Stimulated activated CD4-positive, alpha-beta T cell treated with anti-CD3 and anti-CD28 coated beads, Interleukin-2, amount 100 ng/mL, for 48 hours (primary cell): ENCODE results near the gene PCGF1.

Source experiments
- DNase-seq, 2 donors: peaks; one replicate each; pipeline ENCODE4 v3.0.0-alpha.2; 2020

Gene PCGF1

DNA sequence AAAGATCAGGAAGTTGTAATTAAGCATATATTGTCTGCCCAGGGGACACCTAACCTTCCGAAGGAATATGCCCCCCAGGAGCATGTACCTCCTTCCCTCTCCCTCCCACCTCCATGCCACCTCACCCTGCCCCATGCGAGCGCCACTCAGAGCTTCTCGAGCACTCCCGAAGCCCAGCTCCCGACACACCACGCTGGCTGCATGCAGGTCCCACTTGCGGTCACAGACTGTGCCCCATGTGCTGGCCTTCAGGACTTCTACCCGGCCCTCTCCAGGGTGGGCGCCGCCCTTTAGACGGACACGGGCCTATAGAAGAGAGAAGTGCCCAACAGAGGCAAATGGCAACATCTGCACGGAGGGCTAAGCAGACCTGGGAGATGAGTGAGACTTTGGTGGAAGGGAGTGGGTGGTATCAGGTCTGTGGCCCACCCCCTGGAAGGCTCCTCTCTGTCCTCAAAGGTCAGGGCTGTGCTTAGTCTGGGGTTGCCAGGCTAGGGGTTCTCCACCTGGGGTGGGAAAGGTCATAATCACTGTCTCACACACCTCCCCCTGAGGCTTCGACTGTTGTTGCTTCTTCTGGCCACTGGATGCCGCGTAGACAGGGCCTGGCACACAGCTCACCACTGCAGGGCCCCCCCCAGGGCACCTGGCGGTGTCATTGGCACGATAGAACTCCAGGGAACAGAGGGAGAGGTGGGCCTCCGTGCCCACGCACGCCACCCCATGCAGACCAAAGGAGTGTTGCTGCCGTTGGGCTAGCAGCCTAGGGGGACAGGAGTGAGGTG is 28.9 kb upstream of the PCGF1 start:
- DNase-seq, result no peak

DNA sequence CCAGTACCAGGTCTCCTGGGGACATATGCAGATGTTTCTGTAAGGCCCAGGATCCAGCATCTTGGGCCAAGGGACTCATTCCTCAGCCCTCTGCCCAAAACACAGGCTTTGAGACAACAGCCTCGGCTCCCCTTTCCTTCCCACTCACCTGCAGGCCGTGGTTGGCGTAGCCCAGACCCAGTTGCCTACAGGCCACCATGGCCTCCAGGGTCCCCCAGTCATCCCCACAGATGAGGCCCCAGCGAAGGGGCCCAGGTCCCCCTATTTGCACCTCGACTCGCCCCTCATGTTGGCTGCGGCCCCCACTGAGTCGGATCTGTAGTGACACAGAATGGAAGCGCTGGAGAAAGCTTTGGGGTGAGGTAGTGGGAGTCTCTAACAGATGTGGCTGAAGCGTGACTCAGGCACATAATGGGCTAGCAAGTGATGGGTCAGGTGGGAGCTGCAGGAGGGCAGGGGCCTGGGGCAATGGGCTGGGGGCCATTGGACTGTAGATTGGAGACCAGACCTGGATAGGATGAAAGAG is 28.0 kb upstream of the PCGF1 start:
- no peak for DNase-seq

DNA sequence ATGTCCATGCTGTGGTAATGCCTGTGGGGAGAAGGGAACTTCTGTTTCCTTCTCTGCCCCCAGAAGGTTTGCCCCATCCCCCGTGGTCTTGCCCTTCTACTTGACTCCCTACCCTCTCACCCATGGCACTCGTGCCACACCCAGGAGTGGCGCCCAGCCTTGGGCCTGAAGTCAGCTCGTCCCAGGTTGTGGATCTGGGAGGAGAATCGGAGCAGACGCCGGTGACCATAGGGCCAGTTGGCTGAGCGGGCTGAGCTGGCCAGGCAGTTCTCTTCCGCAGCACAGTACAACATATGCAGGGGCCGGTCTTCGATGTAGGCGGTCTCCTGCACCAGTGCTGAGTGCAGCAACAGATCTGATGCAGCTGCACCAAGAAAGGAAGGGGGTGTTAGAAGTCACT is 26.9 kb upstream of the PCGF1 start:
- DNase-seq, result no peak

DNA sequence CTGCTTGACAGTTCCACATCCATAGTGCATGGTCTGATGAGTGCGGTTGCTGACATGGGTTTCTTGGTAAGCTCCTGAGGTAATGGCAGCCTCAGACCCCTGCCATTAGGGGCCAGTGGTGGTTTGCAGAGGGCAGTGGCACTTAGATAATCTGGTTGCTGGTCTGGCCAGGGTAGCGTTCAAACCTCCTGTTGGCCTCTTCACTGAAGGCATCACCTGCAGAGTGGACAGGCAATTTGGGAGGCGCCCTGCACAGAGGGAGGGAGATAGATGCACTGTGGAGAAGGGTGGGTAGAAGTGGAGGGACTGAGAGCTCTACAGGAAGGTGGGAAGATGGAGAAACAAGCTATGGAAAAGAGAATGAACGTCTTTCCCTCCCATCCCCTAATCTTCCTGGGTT is 26.0 kb upstream of the PCGF1 start:
- DNase-seq, result no peak

DNA sequence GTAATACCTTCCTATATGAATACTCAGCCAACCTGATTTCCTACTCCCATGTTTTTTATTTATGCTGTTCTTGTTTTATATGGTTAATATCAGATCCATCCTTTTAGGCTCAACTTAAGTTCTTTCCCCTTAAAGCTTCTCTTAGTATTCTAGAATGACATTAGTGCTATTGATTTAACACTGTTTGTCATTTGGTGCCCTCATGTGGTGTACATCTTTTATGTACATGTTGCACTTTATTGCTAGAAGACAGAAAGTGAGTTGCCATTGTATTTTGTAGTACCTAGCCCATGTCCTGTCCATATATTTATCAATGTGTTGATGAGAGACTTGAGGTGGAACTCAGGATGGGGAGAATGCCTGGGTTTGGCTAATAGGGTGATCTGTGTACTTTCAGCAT is 24.7 kb upstream of the PCGF1 start:
- no peak for DNase-seq

DNA sequence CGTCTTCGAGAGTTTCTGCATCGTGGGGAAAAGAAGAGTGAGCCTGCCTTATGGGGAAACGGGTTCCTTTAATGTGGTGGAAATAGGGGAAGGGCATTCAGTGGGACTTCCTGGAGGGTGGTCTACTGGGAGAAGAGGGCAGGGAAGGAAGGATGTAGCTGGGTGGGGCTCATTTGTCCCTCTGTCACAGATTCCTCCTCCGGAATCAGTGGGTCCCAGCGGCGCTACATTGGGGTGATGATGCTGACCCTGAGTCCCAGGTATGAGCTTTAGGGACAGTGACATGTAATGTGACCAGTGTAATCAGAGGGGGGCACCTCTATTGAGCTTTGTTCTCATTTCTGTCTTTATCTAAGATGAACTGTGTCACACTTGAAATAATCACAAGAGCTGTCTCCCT is 24.2 kb upstream of the PCGF1 start:
- no peak for DNase-seq

DNA sequence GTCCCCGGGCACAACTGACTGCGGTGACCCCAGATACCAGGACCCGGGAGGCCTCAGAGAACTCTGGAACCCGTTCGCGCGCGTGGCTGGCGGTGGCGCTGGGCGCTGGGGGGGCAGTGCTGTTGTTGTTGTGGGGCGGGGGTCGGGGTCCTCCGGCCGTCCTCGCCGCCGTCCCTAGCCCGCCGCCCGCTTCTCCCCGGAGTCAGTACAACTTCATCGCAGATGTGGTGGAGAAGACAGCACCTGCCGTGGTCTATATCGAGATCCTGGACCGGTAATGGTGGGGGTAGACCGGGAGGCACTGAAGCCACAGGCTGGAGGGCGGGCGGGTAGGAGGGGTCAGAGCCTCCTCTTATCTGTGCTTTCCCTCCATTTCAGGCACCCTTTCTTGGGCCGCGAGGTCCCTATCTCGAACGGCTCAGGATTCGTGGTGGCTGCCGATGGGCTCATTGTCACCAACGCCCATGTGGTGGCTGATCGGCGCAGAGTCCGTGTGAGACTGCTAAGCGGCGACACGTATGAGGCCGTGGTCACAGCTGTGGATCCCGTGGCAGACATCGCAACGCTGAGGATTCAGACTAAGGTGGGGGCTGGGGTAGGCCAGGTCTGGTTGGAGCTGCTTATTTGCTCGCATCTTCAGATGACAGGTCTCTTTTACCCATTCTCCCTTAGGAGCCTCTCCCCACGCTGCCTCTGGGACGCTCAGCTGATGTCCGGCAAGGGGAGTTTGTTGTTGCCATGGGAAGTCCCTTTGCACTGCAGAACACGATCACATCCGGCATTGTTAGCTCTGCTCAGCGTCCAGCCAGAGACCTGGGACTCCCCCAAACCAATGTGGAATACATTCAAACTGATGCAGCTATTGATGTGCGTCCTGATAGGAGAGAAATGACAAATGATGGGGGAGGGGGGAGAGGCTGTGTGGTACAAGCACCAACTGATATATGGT is 23.0 kb upstream of the PCGF1 start:
- DNase-seq, result peak in 1 of 2 donors; percentile 33

DNA sequence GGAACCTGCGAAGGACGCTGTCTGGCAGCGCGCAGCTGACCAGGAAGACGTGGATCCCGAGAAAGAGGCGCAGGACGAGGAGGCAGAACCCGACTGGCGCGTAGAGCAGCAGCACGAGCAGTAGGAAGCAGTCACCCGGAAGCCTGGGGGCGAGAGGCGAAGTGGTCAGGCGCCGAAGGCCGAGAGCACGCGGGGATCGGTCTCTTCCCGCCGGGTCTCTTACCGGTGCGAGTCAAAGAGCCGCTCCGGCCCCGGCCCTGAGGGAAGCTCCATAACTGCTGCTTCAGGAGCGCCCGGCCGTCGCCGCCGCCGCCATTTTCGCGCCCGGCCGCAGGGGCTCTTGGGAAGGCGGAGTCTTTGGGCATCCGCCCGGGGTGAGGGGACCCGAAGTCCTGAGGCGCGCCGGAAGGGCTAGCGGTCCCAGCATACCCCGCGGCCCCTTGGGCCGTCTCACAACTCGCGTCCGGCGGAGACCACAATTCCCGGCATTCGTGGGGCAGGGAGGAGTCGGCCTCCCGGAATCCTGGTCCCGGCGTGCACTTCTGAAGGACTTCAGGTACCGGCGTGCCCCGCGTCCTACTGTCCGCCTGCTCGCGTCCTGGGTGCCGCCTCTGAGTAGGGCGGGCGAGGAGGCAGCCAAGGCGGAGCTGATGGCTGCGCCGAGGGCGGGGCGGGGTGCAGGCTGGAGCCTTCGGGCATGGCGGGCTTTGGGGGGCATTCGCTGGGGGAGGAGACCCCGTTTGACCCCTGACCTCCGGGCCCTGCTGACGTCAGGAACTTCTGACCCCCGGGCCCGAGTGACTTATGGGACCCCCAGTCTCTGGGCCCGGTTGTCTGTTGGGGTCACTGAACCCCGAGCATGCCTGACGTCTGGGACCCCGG is 22.1 kb upstream of the PCGF1 start, which contains the start of the genes AUP1 and HTRA2:
AUP1 (minus strand) TSS at position 350 of the 882 bp plus-strand sequence; CDS start at position 273, 77 bp downstream.
HTRA2 (plus strand) TSS at position 577 of the 882 bp plus-strand sequence; CDS start at position 651, 74 bp downstream.
- DNase-seq, result peak; percentile 85 to 89

DNA sequence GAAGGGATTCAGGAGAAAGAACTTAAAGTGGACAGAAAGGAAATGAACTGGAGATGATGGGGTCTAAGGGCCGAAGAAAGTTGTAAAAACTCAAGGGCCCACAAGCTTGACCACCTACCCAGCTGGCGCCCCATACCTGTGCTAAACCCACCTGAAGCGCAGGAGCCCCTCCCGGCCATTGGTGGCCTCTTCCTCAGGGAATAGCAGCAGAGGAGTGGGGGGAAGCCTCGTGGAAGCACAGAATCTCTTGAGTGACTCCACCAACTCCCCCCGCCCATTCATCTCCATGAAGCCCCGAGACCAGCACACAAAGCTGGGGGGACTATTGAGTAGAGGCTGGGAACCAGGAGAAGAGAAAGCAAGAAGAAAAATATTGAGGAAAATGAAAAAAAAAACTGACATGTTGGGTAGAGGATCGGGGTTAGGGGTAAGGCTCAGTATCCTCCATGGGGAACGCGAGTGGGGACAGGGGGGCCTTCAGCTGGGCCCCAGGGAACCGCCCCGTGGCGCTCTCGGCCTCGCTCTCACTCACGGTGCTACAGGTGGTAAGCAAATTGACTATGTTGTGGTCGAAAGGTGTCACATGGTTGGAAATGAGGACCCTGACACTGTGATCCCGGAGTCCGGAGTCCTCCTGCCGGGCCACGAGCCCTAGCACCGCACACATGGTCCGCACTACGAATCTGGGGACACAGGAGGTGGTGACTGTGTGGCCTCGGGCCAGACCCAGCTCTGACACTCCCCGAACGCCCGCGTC is 21.3 kb upstream of the PCGF1 start:
- DNase-seq, result no peak

DNA sequence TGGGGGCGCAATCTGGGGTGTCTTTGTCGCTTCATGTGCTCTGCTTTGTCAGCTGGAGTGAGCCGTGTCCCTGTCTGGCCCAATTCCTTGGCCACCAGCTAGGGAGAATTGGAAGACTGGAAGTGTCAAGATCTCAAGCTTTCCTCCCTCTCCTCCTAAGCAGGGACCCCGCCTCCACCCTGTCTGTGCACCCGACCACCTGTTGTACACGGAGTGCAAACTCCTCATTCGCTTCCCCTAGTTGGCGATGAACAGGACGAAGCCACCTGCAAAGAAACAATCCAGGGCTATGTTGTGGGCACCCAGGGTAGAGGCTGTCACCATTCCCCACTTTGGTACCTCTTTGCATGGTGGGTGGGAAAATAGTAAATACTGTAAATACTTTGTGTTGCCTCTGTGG is 20.2 kb upstream of the PCGF1 start:
- DNase-seq, result no peak

DNA sequence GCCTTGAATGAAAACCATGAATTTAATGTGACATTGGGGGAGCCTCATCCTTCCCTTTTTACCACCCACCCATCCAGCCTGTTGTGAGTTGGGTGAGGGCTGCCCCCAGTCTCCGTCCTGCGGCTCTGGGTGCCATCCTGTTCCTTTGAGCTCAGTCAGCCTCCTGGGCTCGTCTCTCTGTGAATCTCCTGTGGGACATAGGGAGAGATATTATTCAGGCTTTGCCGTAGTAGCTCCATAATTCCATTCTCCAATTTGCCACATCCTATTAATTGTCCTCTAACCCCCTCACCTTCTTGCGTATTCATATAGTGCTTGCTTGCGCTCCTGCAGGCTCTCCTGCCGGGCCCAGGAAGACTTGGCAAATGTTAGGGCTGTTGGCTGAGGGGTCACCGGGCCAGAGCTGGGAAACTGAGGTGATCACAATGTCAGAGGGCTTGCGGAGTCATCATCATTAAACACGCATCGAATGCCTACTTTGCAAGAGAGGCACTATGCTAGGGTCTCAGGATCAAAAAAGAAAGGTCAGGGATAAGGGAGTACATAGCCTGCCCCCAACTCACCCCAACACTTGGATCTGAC is 19.2 kb upstream of the PCGF1 start:
- no peak for DNase-seq

DNA sequence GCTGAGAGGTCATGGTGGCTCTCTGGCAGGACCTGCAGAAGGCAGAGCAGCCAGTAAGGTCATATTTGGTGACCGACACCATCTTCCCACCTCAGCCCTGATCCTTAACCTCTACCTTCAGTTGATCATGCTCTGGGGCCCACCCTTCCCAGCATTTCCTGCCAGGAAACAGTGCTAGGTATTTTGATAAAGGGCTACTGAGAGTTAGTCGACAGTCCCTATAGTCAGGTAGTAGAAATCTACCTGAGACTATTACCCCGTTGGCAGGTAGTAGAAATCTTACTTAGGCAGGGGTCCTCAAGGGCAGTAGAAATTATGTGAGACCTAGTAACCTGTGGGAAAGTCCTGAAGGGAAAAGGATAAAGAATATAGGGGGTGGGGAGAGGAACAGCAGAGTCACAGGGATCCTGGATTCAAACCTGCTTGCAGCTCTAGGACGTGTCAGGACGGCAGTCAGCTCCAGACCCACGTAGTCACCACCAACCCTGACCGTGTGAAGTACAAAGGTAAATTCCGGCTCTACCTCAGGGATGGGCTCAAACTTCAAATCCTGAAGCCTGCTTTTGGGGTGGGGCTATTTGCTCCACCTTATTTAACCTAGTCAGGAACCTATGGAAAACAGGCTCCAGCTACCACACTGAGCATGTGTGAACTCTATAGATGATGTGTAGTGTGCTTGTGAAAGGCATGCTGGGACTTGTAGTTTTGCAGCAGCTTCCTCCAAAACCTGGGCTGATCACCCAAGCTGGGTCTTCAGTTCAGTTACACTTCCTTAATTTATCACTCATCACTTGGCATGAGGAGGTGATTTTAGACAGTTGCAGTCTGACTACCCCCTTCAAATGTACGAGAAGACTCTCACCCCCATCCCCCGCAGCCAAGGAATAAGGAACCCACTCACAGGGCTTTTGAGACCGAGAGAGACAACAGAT is 18.5 kb upstream of the PCGF1 start, which contains the start of gene DQX1:
DQX1 (minus strand) TSS at position 515 of the 932 bp plus-strand sequence; CDS start at position 13, 502 bp downstream.
- no peak for DNase-seq

DNA sequence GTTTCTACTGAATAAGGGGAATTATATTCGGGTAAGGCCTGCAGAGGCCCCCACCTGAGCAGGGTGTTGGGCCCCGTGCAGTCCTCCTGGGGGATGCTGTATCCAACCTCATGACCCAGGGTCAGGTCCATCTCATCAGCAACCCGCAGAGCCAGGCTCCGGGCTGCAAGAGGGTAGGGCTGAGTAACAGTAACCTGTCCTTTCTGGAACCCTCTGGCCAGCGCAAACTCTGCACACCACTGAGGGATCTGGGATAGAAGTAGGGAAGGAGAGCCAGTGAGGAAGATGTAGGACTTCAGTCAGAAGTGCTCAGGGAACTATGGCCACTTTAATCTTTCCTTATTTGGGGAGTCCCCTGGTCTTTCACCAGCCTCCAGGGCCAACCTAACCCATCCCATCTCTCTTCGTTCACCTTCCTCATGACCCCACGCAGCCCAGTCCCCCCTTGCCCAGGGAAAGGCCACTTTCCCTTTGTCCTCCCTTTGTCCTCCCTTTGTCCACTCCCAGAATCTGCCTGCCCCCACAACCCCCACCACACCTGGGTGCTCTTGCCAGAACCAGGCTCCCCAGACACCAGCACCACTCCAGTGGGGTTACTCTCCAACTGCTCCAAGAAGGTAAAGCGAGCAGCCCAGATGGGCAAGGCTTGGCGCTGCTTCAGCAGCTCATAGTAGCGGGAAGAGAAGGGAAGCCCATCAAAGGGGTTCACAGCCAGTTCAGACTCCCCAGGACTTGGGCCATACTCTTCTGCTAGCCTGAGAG is 17.6 kb upstream of the PCGF1 start:
- DNase-seq, result no peak

DNA sequence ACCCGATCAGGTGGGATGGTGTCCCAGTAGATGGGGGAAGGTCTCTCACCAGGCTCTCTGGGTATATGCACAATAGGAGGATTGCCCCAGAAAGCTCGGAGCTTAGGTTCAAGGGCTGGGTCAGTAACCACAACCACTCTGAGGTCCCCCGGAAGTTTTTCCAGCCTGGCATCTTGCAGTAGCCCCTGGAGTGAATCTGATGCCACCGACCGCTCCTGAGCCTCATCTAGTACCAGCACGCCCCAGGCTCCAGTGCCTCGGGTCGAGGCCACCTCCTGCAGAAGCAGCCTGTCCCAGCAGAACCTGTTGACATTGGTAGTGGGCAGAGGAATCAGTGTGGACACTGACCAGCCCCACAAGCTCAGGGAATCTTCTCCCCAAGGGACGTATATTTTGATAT is 16.5 kb upstream of the PCGF1 start:
- no peak for DNase-seq

DNA sequence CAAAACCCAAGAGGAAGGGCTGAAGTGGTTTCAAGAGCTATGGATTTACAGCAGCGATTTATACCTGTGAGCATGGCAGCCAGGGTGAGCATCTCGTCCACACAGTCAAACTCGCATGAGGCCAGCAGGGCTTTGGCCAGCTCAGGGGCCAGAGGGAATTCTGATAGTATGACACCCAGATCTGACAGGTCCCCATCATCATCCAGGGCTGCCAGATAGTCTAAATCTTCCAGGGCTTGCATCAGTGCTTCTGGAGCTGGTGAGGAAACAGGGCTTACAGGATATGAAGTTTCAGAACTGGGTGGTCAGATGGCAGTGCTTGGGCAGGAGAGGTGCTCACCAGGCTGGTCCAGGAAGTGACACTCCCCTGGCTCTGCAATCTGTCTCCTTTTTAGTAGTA is 15.0 kb upstream of the PCGF1 start:
- no peak for DNase-seq

DNA sequence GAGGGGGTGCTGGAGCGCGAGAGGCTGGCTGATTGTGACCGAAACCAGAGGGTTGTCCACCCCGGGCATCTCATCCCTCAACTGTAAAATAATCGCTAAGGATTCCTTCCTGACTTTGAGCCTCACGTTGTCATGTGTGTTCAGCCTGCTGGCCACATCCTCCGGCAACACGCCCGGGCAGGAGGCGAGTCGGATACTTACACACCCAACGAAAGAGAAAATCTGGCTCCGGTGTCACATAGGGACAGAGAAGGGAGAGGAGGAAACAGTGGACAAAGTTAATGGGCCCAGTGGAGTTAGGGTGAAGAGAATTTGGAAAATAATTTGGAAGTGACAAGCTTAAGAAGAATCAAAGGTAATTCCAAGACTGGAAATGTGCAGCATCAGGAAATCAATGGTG is 9.2 kb upstream of the PCGF1 start:
- DNase-seq, result no peak

DNA sequence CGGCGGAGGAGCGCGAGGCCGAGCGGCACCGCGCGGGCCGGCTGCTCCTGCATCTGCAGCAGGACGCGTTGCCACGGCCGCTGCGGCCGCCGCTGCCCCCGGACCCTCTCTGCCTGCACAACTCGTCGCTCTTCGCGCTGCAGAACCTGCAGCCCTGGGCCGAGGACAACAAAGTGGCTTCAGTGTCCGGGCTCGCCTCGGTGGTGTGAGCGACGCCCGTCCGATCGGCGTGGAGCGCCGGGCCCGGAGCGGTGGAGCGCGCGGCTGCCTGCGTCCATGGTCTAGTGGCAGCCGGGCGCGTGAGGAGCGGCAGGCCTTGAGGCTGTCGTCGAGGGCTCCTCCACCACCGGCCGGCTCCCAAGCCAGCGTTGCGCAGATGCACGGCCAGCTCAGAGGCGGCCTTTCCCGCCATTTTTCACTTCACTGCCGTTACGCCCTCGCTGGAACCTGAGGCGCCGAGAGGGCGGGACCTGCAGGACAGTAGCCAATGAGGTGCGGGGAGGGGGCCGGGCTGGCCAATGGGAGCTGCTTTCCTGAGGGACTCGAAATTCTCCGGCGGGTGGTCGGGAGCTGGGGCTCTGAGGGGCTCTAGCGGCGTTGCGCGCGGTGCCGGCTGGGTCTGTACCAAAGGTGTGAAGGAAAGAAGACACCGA is 8.6 kb upstream of the PCGF1 start:
- DNase-seq, result peak; percentile 62 to 67

DNA sequence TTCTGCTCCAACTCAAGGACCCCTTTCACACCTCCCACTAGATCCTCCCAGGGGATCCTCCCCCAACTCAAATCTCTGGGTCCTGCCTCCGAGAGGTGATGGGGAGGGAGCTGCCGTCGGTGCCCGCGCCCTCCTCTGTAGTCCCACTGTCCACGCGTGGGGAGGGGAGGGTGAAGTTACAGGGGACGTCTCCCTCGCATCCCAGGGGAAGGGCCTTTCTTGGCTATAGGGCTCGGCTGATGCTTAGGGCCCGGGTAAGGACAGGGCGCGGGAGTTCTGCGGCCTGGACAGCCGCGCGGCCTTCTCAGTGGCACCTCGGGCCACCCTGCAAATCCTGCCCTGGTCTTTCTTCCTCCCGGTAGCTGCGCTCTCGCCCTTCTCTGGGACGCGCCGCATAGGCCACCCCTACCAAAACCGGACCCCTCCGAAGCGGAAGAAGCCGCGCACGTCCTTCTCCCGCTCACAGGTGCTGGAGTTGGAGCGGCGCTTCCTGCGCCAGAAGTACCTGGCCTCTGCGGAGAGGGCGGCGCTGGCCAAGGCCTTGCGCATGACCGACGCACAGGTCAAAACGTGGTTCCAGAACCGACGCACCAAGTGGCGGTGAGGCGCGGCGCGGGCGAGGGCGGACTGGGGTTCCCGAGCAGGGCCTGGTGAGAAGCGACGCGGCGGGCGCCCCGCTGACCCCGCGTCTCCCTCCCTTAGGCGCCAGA is 7.9 kb upstream of the PCGF1 start:
- DNase-seq, result no peak
